ENCODE data around the gene GPLD1.
"Not testable (repeated sequence)": the region's sequence is repeated elsewhere in the genome, so short reads cannot be mapped to it uniquely, and the experiment has no call there.

Gene GPLD1

GRCh38 chr6:24489470-24489869 lies at the start of gene GPLD1:
GPLD1 (minus strand) TSS chr6:24489578; CDS start chr6:24489511, 67 bp downstream.
- no peak for DNase-seq (ENCODE audit: low read depth)

- no peak for DNase-seq (ENCODE audit: low read depth)
These were observed 48.5 kb upstream of the GPLD1 start for GRCh38 chr6:24537771-24538385.

- DNase-seq (ENCODE audit: low read depth): no peak
These were observed 47.8 kb upstream of the GPLD1 start for GRCh38 chr6:24537082-24537699.

- no peak for DNase-seq (ENCODE audit: low read depth)
These were observed 47.1 kb upstream of the GPLD1 start for GRCh38 chr6:24536466-24536865.

- DNase-seq (ENCODE audit: low read depth): no peak
These were observed 45.8 kb upstream of the GPLD1 start for GRCh38 chr6:24535210-24535609.

GRCh38 chr6:24534329-24534728 lies 45.0 kb upstream of the GPLD1 start:
- no peak for DNase-seq (ENCODE audit: low read depth)

GRCh38 chr6:24529985-24530384 lies 40.6 kb upstream of the GPLD1 start:
- DNase-seq (ENCODE audit: low read depth): no peak

GRCh38 chr6:24524805-24525204 lies 35.4 kb upstream of the GPLD1 start:
- DNase-seq (ENCODE audit: low read depth): no peak

- DNase-seq (ENCODE audit: low read depth): no peak
These were observed 35.0 kb upstream of the GPLD1 start for GRCh38 chr6:24524329-24524728.

GRCh38 chr6:24522228-24523176 lies 33.1 kb upstream of the GPLD1 start:
- no peak for DNase-seq (ENCODE audit: low read depth)

GRCh38 chr6:24520929-24521546 lies 31.7 kb upstream of the GPLD1 start:
- no peak for DNase-seq (ENCODE audit: low read depth)

GRCh38 chr6:24517659-24518543 lies 28.5 kb upstream of the GPLD1 start:
- DNase-seq (ENCODE audit: low read depth): no peak

- no peak for DNase-seq (ENCODE audit: low read depth)
These were observed 24.2 kb upstream of the GPLD1 start for GRCh38 chr6:24513602-24514001.

GRCh38 chr6:24511976-24512375 lies 22.6 kb upstream of the GPLD1 start:
- DNase-seq (ENCODE audit: low read depth): not testable (repeated sequence)

GRCh38 chr6:24506814-24507520 lies 17.6 kb upstream of the GPLD1 start:
- DNase-seq (ENCODE audit: low read depth): no peak

GRCh38 chr6:24504649-24505586 lies 15.5 kb upstream of the GPLD1 start:
- DNase-seq (ENCODE audit: low read depth): no peak

- no peak for DNase-seq (ENCODE audit: low read depth)
These were observed 14.9 kb upstream of the GPLD1 start for GRCh38 chr6:24504287-24504648.

- no peak for DNase-seq (ENCODE audit: low read depth)
These were observed 12.5 kb upstream of the GPLD1 start for GRCh38 chr6:24501914-24502313.

GRCh38 chr6:24501374-24501773 lies 12.0 kb upstream of the GPLD1 start:
- DNase-seq (ENCODE audit: low read depth): no peak

GRCh38 chr6:24500683-24501082 lies 11.3 kb upstream of the GPLD1 start:
- DNase-seq (ENCODE audit: low read depth): no peak
